ENCODE data around the gene TBC1D16. TPM values are rescaled to one million over a fixed set of nuclear protein-coding genes. Genes with fewer than 3 reads are reported as not detected.

The TBC1D16 gene
- total and polyA plus RNA-seq, 2 experiments from 2014 or later: 9.2 to 22.4 TPM

DNA sequence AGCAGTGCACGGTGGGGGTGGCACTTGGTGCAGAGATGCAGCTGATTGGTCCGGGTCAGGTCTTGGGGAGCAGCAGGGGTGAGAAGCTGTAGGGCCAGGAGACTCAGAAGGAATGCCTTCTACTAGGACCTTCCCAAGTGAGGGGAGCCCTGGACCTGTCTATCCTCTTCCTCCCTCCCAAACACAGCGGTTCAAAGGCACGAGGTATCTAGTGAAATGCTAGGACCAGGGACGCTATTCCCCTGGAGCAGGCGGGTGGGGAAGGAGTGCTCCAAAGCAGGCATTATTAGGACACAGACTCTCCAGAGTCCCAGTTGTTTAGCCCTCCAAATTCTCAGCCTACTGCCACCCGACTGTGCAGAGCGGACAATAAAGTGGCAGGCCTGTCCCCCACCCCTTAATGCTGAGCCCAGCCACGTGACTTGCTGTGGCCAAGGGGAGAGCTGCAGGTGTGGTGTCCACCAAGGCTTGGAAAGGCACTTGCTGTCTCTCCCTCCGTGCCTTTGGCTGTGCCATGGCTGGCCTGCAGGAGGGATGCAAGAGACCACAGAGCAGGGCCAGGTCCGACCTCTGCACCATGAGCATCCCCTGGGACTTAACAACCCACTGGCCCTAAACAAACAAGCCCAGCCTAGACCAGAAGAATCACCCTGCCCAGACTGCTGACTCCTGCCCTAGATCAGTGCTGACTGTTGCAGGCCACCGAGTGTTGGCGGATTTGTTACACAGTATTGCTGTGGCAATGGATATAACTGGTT, 97.2 kb downstream of the TBC1D16 start:
- in situ Hi-C loops (cut with MboI): no loop called here

GRCh38 chr17:79937391-79938335, 98.0 kb downstream of the TBC1D16 start:
- in situ Hi-C loops (cut with MboI): no loop called here
- TF ChIP-seq EZH2phosphoT487 (IDR thresholded peaks at IDR 0.05; ENCODE audit: insufficient read depth, low read depth): no peak
- TF ChIP-seq EZH2 (IDR thresholded peaks at IDR 0.05; ENCODE audit: insufficient read depth, poor library complexity, severe bottlenecking): no peak
- 25 to 26% methylated on average over 35 to 37 of the region's 37 CpGs for WGBS, 2 experiments (ENCODE audit: low coverage in 1 of 2, low lambda C conversion rate in 2 of 2, missing lambda C conversion rate in 2 of 2)

More for the DNA sequence above, 97.2 kb downstream of the TBC1D16 start:
- Histone ChIP-seq H3K4me2 (ENCODE audit: unreplicated experiment) (no peak overlapping the region), H3K27me3 (replicated peaks; ENCODE audit: insufficient read depth) (no peaks in the 10 kb centered on the region), H3K9ac (no peak overlapping the region), H3K27ac (no peak overlapping the region), H3K79me2 (ENCODE audit: insufficient read depth) (no peaks in the 10 kb centered on the region), H3K4me3 (no peak overlapping the region), H3K9me3 (ENCODE audit: low read depth) (no peaks in the 10 kb centered on the region), H3K36me3 (ENCODE audit: low read depth) (no peaks in the 10 kb centered on the region), H3F3A (ENCODE audit: insufficient read depth) (no peaks in the 10 kb centered on the region), H3K9me2 (ENCODE audit: insufficient read depth) (no peaks in the 10 kb centered on the region), H3K4me1 (ENCODE audit: insufficient read depth) (peaks cover 4% of the 10 kb centered on the region; the same call in 1 of the 2 replicates), H2AFZ (no peak overlapping the region), H4K20me1 (ENCODE audit: insufficient read depth) (no peaks in the 10 kb centered on the region)
- DNase-seq: no peak
- TF ChIP-seq EZH2phosphoT487 (IDR thresholded peaks at IDR 0.05; ENCODE audit: insufficient read depth, low read depth): no peak
- TF ChIP-seq EZH2 (IDR thresholded peaks at IDR 0.05; ENCODE audit: insufficient read depth, poor library complexity, severe bottlenecking): no peak
- 64 to 65% methylated on average over 13 of the region's 13 CpGs for WGBS, 2 experiments (ENCODE audit: low coverage in 1 of 2, low lambda C conversion rate in 2 of 2, missing lambda C conversion rate in 2 of 2)

GRCh38 chr17:79936641-79937381, 98.9 kb downstream of the TBC1D16 start:
- TF ChIP-seq EZH2 (IDR thresholded peaks at IDR 0.05; ENCODE audit: insufficient read depth, poor library complexity, severe bottlenecking) (no peak), EZH2phosphoT487 (IDR thresholded peaks at IDR 0.05; ENCODE audit: insufficient read depth, low read depth) (no peak)

More at GRCh38 chr17:79937391-79938335, 98.0 kb downstream of the TBC1D16 start:
- H3K9ac ChIP-seq: no peak overlapping the region
- H3K4me2 ChIP-seq (ENCODE audit: unreplicated experiment): no peak overlapping the region
- peaks cover 4% of the 10 kb centered on the region; the same call in 1 of the 2 replicates for H3K4me1 ChIP-seq (ENCODE audit: insufficient read depth)
- H3F3A ChIP-seq (ENCODE audit: insufficient read depth): no peaks in the 10 kb centered on the region
- H3K4me3 ChIP-seq: no peak overlapping the region
- no peak overlapping the region for H2AFZ ChIP-seq
- H3K9me2 ChIP-seq (ENCODE audit: insufficient read depth): no peaks in the 10 kb centered on the region
- no peaks in the 10 kb centered on the region for H3K9me3 ChIP-seq (ENCODE audit: low read depth)
- H3K27me3 ChIP-seq (replicated peaks; ENCODE audit: insufficient read depth): no peaks in the 10 kb centered on the region
- no peaks in the 10 kb centered on the region for H3K36me3 ChIP-seq (ENCODE audit: low read depth)
- no peaks in the 10 kb centered on the region for H4K20me1 ChIP-seq (ENCODE audit: insufficient read depth)
- no peaks in the 10 kb centered on the region for H3K79me2 ChIP-seq (ENCODE audit: insufficient read depth)
- no peak overlapping the region for H3K27ac ChIP-seq
- peak; percentile 40 for DNase-seq

GRCh38 chr17:79936050-79936449, 99.6 kb downstream of the TBC1D16 start:
- 85 to 86% methylated on average over 16 of the region's 16 CpGs for WGBS, 2 experiments (ENCODE audit: low coverage in 1 of 2, low lambda C conversion rate in 2 of 2, missing lambda C conversion rate in 2 of 2)
- in situ Hi-C loops (cut with MboI): no loop called here

More at GRCh38 chr17:79936641-79937381, 98.9 kb downstream of the TBC1D16 start:
- Histone ChIP-seq H4K20me1 (ENCODE audit: insufficient read depth) (no peaks in the 10 kb centered on the region), H3K9me2 (ENCODE audit: insufficient read depth) (no peaks in the 10 kb centered on the region), H3K4me2 (ENCODE audit: unreplicated experiment) (no peak overlapping the region), H3K4me1 (ENCODE audit: insufficient read depth) (peaks cover 4% of the 10 kb centered on the region; the same call in 1 of the 2 replicates), H3K9ac (no peak overlapping the region), H3K27ac (no peak overlapping the region), H3K79me2 (ENCODE audit: insufficient read depth) (no peaks in the 10 kb centered on the region), H3F3A (ENCODE audit: insufficient read depth) (no peaks in the 10 kb centered on the region), H2AFZ (no peak overlapping the region), H3K4me3 (no peak overlapping the region), H3K27me3 (replicated peaks; ENCODE audit: insufficient read depth) (no peaks in the 10 kb centered on the region), H3K9me3 (ENCODE audit: low read depth) (no peaks in the 10 kb centered on the region), H3K36me3 (ENCODE audit: low read depth) (no peaks in the 10 kb centered on the region)
- WGBS, 2 experiments (ENCODE audit: low coverage in 1 of 2, low lambda C conversion rate in 2 of 2, missing lambda C conversion rate in 2 of 2): 41 to 44% methylated on average over 16 of the region's 16 CpGs
- in situ Hi-C loops (cut with MboI): no loop called here
- DNase-seq: no peak

More at GRCh38 chr17:79936050-79936449, 99.6 kb downstream of the TBC1D16 start:
- H4K20me1 ChIP-seq (ENCODE audit: insufficient read depth): no peaks in the 10 kb centered on the region
- DNase-seq: no peak
- H3K27ac ChIP-seq: no peak overlapping the region
- H3K4me1 ChIP-seq (ENCODE audit: insufficient read depth): peaks cover 4% of the 10 kb centered on the region; the same call in 1 of the 2 replicates
- H3K4me2 ChIP-seq (ENCODE audit: unreplicated experiment): no peak overlapping the region
- H3K27me3 ChIP-seq (replicated peaks; ENCODE audit: insufficient read depth): no peaks in the 10 kb centered on the region
- H3K36me3 ChIP-seq (ENCODE audit: low read depth): no peaks in the 10 kb centered on the region
- H3K9me3 ChIP-seq (ENCODE audit: low read depth): no peaks in the 10 kb centered on the region
- H3K9ac ChIP-seq: no peak overlapping the region
- H3K4me3 ChIP-seq: no peak overlapping the region
- H3K79me2 ChIP-seq (ENCODE audit: insufficient read depth): no peaks in the 10 kb centered on the region
- no peak overlapping the region for H2AFZ ChIP-seq
- no peaks in the 10 kb centered on the region for H3F3A ChIP-seq (ENCODE audit: insufficient read depth)
- TF ChIP-seq EZH2phosphoT487 (IDR thresholded peaks at IDR 0.05; ENCODE audit: insufficient read depth, low read depth) (no peak), EZH2 (IDR thresholded peaks at IDR 0.05; ENCODE audit: insufficient read depth, poor library complexity, severe bottlenecking) (no peak)
- no peaks in the 10 kb centered on the region for H3K9me2 ChIP-seq (ENCODE audit: insufficient read depth)

Measured in GM23248 (cell line).